WTC11 (cell line): ENCODE results near the gene TMX4. TPM values are rescaled to one million over a fixed set of nuclear protein-coding genes. Genes with fewer than 3 reads are reported as not detected.
"Not testable (repeated sequence)": the region's sequence is repeated elsewhere in the genome, so short reads cannot be mapped to it uniquely, and the experiment has no call there.

Source experiments
- ATAC-seq: fragments of 200-7000 bp; cut with Tn5 transposase; 2 replicates; pipeline ENCODE4 v1.10.0; 2021; ENCODE audit warnings: mild to moderate bottlenecking, moderate library complexity
- CTCF ChIA-PET: fragments of 300-600 bp; sonication (Branson Sonifier 250); formaldehyde crosslinking; loops from one replicate; lab custom pipeline; 2021; ENCODE audit warnings: antibody characterized with exemption; lab: Charles Lee
- POLR2A ChIA-PET: fragments of 350-600 bp; sonication (Branson Sonifier 250); formaldehyde crosslinking; loops from one replicate; lab custom pipeline; 2021; ENCODE audit warnings: antibody characterized with exemption; lab: Charles Lee
- DNase-seq: peaks from one replicate; pipeline ENCODE4 v3.0.0; 2021; ENCODE audit warnings: low spot score
- H3K27ac Mint-ChIP-seq: 2 replicates; pipeline ENCODE4 v1.8.0; 2021; ENCODE audit warnings: mixed read lengths
- H3K27me3 Mint-ChIP-seq: 2 replicates; pipeline ENCODE4 v1.8.0; 2021; ENCODE audit warnings: low read depth, mild to moderate bottlenecking, moderate library complexity, mixed read lengths
- H3K36me3 Mint-ChIP-seq: 2 replicates; pipeline ENCODE4 v1.8.0; 2021; ENCODE audit warnings: mixed read lengths
- H3K4me1 Mint-ChIP-seq: 2 replicates; pipeline ENCODE4 v1.8.0; 2022; ENCODE audit warnings: mixed read lengths
- H3K4me3 Mint-ChIP-seq: 2 replicates; pipeline ENCODE4 v1.8.0; 2021; ENCODE audit warnings: mild to moderate bottlenecking, moderate library complexity, mixed read lengths
- H3K9me3 Mint-ChIP-seq: 2 replicates; pipeline ENCODE4 v1.8.0; 2021; ENCODE audit warnings: mixed read lengths
- ATF1 ChIP-seq: sonication (generic); formaldehyde crosslinking; IDR thresholded peaks from 2 replicates; pipeline ENCODE4 v1.8.1; 2023; ENCODE audit warnings: mild to moderate bottlenecking, moderate library complexity, missing genetic modification reagents
- CBFB ChIP-seq: sonication (generic); formaldehyde crosslinking; IDR thresholded peaks from 2 replicates; pipeline ENCODE4 v1.8.1; 2022; ENCODE audit warnings: mild to moderate bottlenecking, low read depth, missing genetic modification reagents
- CREB1 ChIP-seq: sonication (generic); formaldehyde crosslinking; IDR thresholded peaks from 2 replicates; pipeline ENCODE4 v1.8.0; 2023; ENCODE audit warnings: mild to moderate bottlenecking, missing genetic modification reagents
- CREM ChIP-seq: sonication (generic); formaldehyde crosslinking; IDR thresholded peaks from 2 replicates; pipeline ENCODE4 v1.8.1; 2022; ENCODE audit warnings: mild to moderate bottlenecking, missing genetic modification reagents, moderate library complexity
- E2F4 ChIP-seq: sonication (generic); formaldehyde crosslinking; IDR thresholded peaks from 2 replicates; pipeline ENCODE4 v1.8.1; 2022; ENCODE audit warnings: low read depth, mild to moderate bottlenecking, moderate library complexity, missing genetic modification reagents, borderline replicate concordance
- ESRRA ChIP-seq: sonication (generic); formaldehyde crosslinking; IDR thresholded peaks from 2 replicates; pipeline ENCODE4 v1.8.1; 2022; ENCODE audit warnings: mild to moderate bottlenecking, missing genetic modification reagents, borderline replicate concordance
- FOXJ3 ChIP-seq: sonication (generic); formaldehyde crosslinking; IDR thresholded peaks from 2 replicates; pipeline ENCODE4 v1.9.0; 2021; ENCODE audit warnings: missing genetic modification reagents, mild to moderate bottlenecking, borderline replicate concordance
- GABPB1 ChIP-seq: sonication (generic); formaldehyde crosslinking; IDR thresholded peaks from 2 replicates; pipeline ENCODE4 v1.8.1; 2023; ENCODE audit warnings: mild to moderate bottlenecking, missing genetic modification reagents
- GTF2I ChIP-seq: fragments of 250-450 bp; sonication (Bioruptor Pico); conservative IDR thresholded peaks from 2 replicates; pipeline ENCODE4 v1.4.0; 2021; ENCODE audit warnings: mild to moderate bottlenecking
- HMGA2 ChIP-seq: fragments of 250-450 bp; sonication (Bioruptor Pico); IDR thresholded peaks from 2 replicates; pipeline ENCODE4 v1.4.0; 2021; ENCODE audit warnings: mild to moderate bottlenecking, moderate library complexity
- IRF2 ChIP-seq: sonication (generic); formaldehyde crosslinking; IDR thresholded peaks from 2 replicates; pipeline ENCODE4 v1.8.0; 2022; ENCODE audit warnings: low read depth, missing genetic modification reagents, borderline replicate concordance
- JAZF1 ChIP-seq: fragments of 250-450 bp; sonication (Bioruptor Pico); IDR thresholded peaks from 2 replicates; pipeline ENCODE4 v1.9.0; 2021; ENCODE audit warnings: moderate library complexity, mild to moderate bottlenecking, inconsistent platforms
- KAT7 ChIP-seq: sonication (generic); formaldehyde crosslinking; IDR thresholded peaks from 2 replicates; pipeline ENCODE4 v1.8.1; 2023; ENCODE audit warnings: missing genetic modification reagents, mild to moderate bottlenecking, borderline replicate concordance
- MAX ChIP-seq: sonication (generic); formaldehyde crosslinking; IDR thresholded peaks from 2 replicates; pipeline ENCODE4 v1.8.0; 2022; ENCODE audit warnings: mild to moderate bottlenecking, missing genetic modification reagents
- SOX15 ChIP-seq: fragments of 250-450 bp; sonication (Bioruptor Pico); IDR thresholded peaks from 2 replicates; pipeline ENCODE4 v1.9.0; 2021; ENCODE audit warnings: mild to moderate bottlenecking
- TEAD1 ChIP-seq: sonication (generic); formaldehyde crosslinking; IDR thresholded peaks from 2 replicates; pipeline ENCODE4 v1.8.0; 2022; ENCODE audit warnings: mild to moderate bottlenecking, missing genetic modification reagents
- ZNF232 ChIP-seq: sonication (generic); formaldehyde crosslinking; IDR thresholded peaks from 2 replicates; pipeline ENCODE4 v1.8.0; 2022; ENCODE audit warnings: mild to moderate bottlenecking, missing genetic modification reagents
- total RNA-seq: library from RNA; stranded (reverse); gene quantifications from 3 replicates; pipeline ENCODE4 v1.2.3, GENCODE V29; 2021
- TF ChIP-seq, protein P1 (sequence below): sonication (generic); formaldehyde crosslinking; IDR thresholded peaks from 2 replicates; pipeline ENCODE4 v1.8.0; 2022; ENCODE audit warnings: mild to moderate bottlenecking, missing genetic modification reagents
- TF ChIP-seq, protein P2 (sequence below): sonication (generic); formaldehyde crosslinking; IDR thresholded peaks from 2 replicates; pipeline ENCODE4 v1.8.1; 2023; ENCODE audit warnings: mild to moderate bottlenecking, missing genetic modification reagents, moderate library complexity
- TF ChIP-seq, protein P3 (sequence below): fragments of 250-450 bp; sonication (Bioruptor Pico); IDR thresholded peaks from 2 replicates; pipeline ENCODE4 v1.8.0; 2021; ENCODE audit warnings: mild to moderate bottlenecking
- TF ChIP-seq, protein P4 (sequence below): sonication (generic); formaldehyde crosslinking; IDR thresholded peaks from 2 replicates; pipeline ENCODE4 v1.8.1; 2022; ENCODE audit warnings: mild to moderate bottlenecking, moderate library complexity, missing genetic modification reagents

The TMX4 gene
- total RNA-seq, 1 experiment from 2014 or later: 9.8 TPM

GRCh38 chr20:7966176-7966575 is 53.4 kb downstream of the TMX4 start:
- Mint-ChIP-seq H3K4me3 (no peak overlapping the region), H3K36me3 (no peaks in the 10 kb centered on the region), H3K9me3 (no peaks in the 10 kb centered on the region), H3K27ac (no peak overlapping the region), H3K4me1 (no peaks in the 10 kb centered on the region), H3K27me3 (no peaks in the 10 kb centered on the region)
- TF ChIP-seq HMGA2 (CRISPR knock-in tag) (no peak), CREM (no peak), FOXJ3 (CRISPR knock-in tag) (no peak), GABPB1 (CRISPR knock-in tag) (no peak), E2F4 (CRISPR knock-in tag) (no peak), KAT7 (no peak), ESRRA (CRISPR knock-in tag) (no peak), ZNF232 (CRISPR knock-in tag) (no peak), MAX (no peak), ATF1 (no peak), JAZF1 (CRISPR knock-in tag) (no peak), IRF2 (no peak)
- TF ChIP-seq, protein P1, sequence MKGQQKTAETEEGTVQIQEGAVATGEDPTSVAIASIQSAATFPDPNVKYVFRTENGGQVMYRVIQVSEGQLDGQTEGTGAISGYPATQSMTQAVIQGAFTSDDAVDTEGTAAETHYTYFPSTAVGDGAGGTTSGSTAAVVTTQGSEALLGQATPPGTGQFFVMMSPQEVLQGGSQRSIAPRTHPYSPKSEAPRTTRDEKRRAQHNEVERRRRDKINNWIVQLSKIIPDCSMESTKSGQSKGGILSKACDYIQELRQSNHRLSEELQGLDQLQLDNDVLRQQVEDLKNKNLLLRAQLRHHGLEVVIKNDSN (CRISPR knock-in tag): no peak
- TF ChIP-seq, protein P2, sequence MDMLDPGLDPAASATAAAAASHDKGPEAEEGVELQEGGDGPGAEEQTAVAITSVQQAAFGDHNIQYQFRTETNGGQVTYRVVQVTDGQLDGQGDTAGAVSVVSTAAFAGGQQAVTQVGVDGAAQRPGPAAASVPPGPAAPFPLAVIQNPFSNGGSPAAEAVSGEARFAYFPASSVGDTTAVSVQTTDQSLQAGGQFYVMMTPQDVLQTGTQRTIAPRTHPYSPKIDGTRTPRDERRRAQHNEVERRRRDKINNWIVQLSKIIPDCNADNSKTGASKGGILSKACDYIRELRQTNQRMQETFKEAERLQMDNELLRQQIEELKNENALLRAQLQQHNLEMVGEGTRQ: no peak
- TF ChIP-seq, protein P3, sequence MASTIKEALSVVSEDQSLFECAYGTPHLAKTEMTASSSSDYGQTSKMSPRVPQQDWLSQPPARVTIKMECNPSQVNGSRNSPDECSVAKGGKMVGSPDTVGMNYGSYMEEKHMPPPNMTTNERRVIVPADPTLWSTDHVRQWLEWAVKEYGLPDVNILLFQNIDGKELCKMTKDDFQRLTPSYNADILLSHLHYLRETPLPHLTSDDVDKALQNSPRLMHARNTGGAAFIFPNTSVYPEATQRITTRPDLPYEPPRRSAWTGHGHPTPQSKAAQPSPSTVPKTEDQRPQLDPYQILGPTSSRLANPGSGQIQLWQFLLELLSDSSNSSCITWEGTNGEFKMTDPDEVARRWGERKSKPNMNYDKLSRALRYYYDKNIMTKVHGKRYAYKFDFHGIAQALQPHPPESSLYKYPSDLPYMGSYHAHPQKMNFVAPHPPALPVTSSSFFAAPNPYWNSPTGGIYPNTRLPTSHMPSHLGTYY (CRISPR knock-in tag): no peak
- ChIA-PET CTCF (no interaction called here), POLR2A (no interaction called here)
- no peak for DNase-seq
- ATAC-seq: no peak

DNA sequence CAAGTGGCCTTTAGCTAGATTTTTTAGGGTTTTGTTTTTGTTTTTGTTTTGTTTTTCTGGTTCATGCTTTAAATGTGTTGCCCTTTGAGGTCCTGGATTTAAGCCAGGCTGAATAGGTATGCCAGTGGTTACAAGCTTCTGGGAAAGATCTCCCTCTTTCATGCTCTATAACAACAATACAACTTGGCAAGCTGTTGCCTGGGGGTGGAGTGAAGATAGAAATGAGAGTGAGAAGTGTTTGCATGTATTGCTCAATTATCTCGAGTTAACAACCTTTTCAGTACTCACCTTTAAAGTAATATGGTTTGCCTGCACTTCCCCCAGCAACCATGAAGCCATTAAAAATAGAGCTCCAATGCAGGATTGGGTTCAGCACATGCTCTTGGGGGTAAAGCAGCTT is 60.1 kb downstream of the TMX4 start:
- TF ChIP-seq GTF2I (CRISPR knock-in tag) (no peak), JAZF1 (CRISPR knock-in tag) (no peak), CREM (no peak), CREB1 (CRISPR knock-in tag) (no peak), TEAD1 (no peak), CBFB (no peak), SOX15 (CRISPR knock-in tag) (no peak)
- TF ChIP-seq, protein P4, sequence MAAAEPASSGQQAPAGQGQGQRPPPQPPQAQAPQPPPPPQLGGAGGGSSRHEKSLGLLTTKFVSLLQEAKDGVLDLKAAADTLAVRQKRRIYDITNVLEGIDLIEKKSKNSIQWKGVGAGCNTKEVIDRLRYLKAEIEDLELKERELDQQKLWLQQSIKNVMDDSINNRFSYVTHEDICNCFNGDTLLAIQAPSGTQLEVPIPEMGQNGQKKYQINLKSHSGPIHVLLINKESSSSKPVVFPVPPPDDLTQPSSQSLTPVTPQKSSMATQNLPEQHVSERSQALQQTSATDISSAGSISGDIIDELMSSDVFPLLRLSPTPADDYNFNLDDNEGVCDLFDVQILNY (CRISPR knock-in tag): no peak
- Mint-ChIP-seq H3K9me3 (peaks cover 42% of the 10 kb centered on the region), H3K4me1 (peaks cover 3% of the 10 kb centered on the region; the same call in 1 of the 2 replicates), H3K27ac (no peak overlapping the region), H3K36me3 (peaks cover 36% of the 10 kb centered on the region), H3K27me3 (peaks cover 8% of the 10 kb centered on the region), H3K4me3 (no peak overlapping the region)
- POLR2A ChIA-PET: no interaction called here
- no peak for ATAC-seq
- DNase-seq: no peak
- CTCF ChIA-PET: interaction anchor here (1.7 kb wide), 1 partner anchor 21 kb away, joined by 5 read pairs; no protein-coding TSS in a partner anchor

DNA sequence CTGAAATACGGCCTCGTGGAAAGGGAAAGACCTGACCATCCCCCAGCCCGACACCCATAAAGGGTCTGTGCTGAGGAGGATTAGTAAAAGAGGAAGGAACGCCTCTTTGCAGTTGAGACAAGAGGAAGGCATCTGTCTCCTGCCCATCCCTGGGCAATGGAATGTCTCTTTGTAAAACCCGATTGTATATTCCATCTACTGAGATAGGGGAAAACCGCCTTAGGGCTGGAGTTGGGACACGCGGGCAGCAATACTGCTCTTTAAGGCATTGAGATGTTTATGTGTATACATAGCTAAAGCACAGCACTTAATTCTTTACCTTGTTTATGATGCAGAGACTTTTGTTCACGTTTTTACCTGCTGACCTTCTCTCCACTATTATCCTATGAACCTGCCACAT is 63.0 kb downstream of the TMX4 start:
- DNase-seq, H3K4me3 Mint-ChIP-seq, ATAC-seq, CTCF ChIA-PET, H3K27ac Mint-ChIP-seq, H3K27me3 Mint-ChIP-seq, H3K4me1 Mint-ChIP-seq, POLR2A ChIA-PET: not testable (repeated sequence)
- Mint-ChIP-seq H3K9me3 (peaks cover 58% of the 10 kb centered on the region), H3K36me3 (peaks cover 49% of the 10 kb centered on the region)
